PC-3 (cell line): ENCODE results near the gene SLC24A5. TPM values are rescaled to one million over a fixed set of nuclear protein-coding genes. Genes with fewer than 3 reads are reported as not detected.
A peak's percentile ranks its signal among the peaks of the same experiment; 100 is the strongest.

ENCODE experiments used
- ATAC-seq: fragments of 200-7000 bp; cut with Tn5 transposase; 2 replicates; pipeline ENCODE4 v1.9.1; 2020; ENCODE audit warnings: mild to moderate bottlenecking, moderate library complexity
- BruUV-seq: library from RNA; stranded (reverse); fragments of 400-500 nt; replicated peaks from 2 replicates; lab custom pipeline; 2021; lab: Mats Ljungman, UMichigan
- CTCF ChIA-PET: fragments of 300-600 bp; sonication (Branson Sonifier 250); formaldehyde crosslinking; loops from one replicate; lab custom pipeline; 2022; ENCODE audit warnings: antibody characterized with exemption; lab: Charles Lee
- POLR2A ChIA-PET: fragments of 300-600 bp; sonication (Branson Sonifier 250); formaldehyde crosslinking; loops from one replicate; lab custom pipeline; 2022; ENCODE audit warnings: antibody characterized with exemption; ENCODE audit not compliant: unreplicated experiment; lab: Charles Lee
- DNase-seq: peaks from one replicate; pipeline ENCODE4 v3.0.0-alpha.2; 2015
- H2AFZ ChIP-seq: fragments of 300-600 bp; sonication (generic); 2 replicates; pipeline ENCODE4 v1.6.0; 2016; ENCODE audit warnings: antibody characterized with exemption, low read length
- H3F3A ChIP-seq: fragments of 300-600 bp; sonication (generic); one replicate; pipeline ENCODE4 v1.6.0; 2017; ENCODE audit warnings: antibody characterized with exemption, low read length, control low read depth, mild to moderate bottlenecking; ENCODE audit not compliant: unreplicated experiment
- H3K27ac ChIP-seq: fragments of 300-600 bp; sonication (generic); 2 replicates; pipeline ENCODE4 v1.5.1; 2016; ENCODE audit warnings: mild to moderate bottlenecking, low read length
- H3K27me3 ChIP-seq: fragments of 300-600 bp; sonication (generic); 2 replicates; pipeline ENCODE4 v1.6.1; 2016; ENCODE audit warnings: low read length, mixed read lengths
- H3K36me3 ChIP-seq: fragments of 300-600 bp; sonication (generic); 2 replicates; pipeline ENCODE4 v1.6.1; 2016; ENCODE audit warnings: low read depth, mixed run types, low read length, mixed read lengths
- H3K4me1 ChIP-seq: fragments of 300-600 bp; sonication (generic); 2 replicates; pipeline ENCODE4 v1.5.1; 2016; ENCODE audit warnings: low read length; ENCODE audit not compliant: insufficient read depth
- H3K4me2 ChIP-seq: fragments of 300-600 bp; sonication (generic); 2 replicates; pipeline ENCODE4 v1.6.0; 2016; ENCODE audit warnings: low read length
- H3K4me3 ChIP-seq: fragments of 300-600 bp; sonication (generic); 2 replicates; pipeline ENCODE4 v1.5.1; 2016; ENCODE audit warnings: mild to moderate bottlenecking, low read length, mixed read lengths
- H3K79me2 ChIP-seq: fragments of 300-600 bp; sonication (generic); 2 replicates; pipeline ENCODE4 v1.6.1; 2017; ENCODE audit warnings: low read length, mixed read lengths
- H3K9ac ChIP-seq: fragments of 300-600 bp; sonication (generic); 2 replicates; pipeline ENCODE4 v1.6.0; 2016; ENCODE audit warnings: mild to moderate bottlenecking, low read length
- H3K9me2 ChIP-seq: fragments of 300-600 bp; sonication (generic); replicated peaks from 2 replicates; pipeline ENCODE4 v1.6.1; 2016; ENCODE audit warnings: mixed run types, low read length, mixed read lengths
- H3K9me3 ChIP-seq: fragments of 300-600 bp; sonication (generic); 2 replicates; pipeline ENCODE4 v1.6.1; 2016; ENCODE audit warnings: low read length, mixed read lengths
- H4K20me1 ChIP-seq: fragments of 300-600 bp; sonication (generic); 2 replicates; pipeline ENCODE4 v1.6.1; 2016; ENCODE audit warnings: low read length, mixed read lengths
- CTCF ChIP-seq: fragments of 300-600 bp; sonication (generic); conservative IDR thresholded peaks from 2 replicates; pipeline ENCODE4 v1.5.1; 2017; ENCODE audit warnings: antibody characterized with exemption, low read depth, mild to moderate bottlenecking, low read length
- EZH2 ChIP-seq: fragments of 300-600 bp; sonication (generic); IDR thresholded peaks from one replicate; pipeline ENCODE4 v1.6.1; 2017; ENCODE audit warnings: antibody characterized with exemption, mild to moderate bottlenecking, low read length; ENCODE audit not compliant: unreplicated experiment
- EZH2phosphoT487 ChIP-seq: fragments of 300-600 bp; sonication (generic); IDR thresholded peaks from 2 replicates; pipeline ENCODE4 v1.6.1; 2018; ENCODE audit warnings: mild to moderate bottlenecking, antibody characterized with exemption, low read length, borderline replicate concordance
- intact Hi-C: fragments of 100-400 bp; cut with micrococcal nuclease; formaldehyde crosslinking; loops from 2 replicates; pipeline ENCODE4 v1.9.0; 2023
- total RNA-seq: library from RNA; depleted of rRNA; stranded (reverse); fragments of >200 nt; gene quantifications from 2 replicates; pipeline ENCODE4 v1.2.3, GENCODE V29; 2014

SLC24A5 gene
- total RNA-seq, 1 experiment from 2014 or later, result not detected

- ChIA-PET POLR2A (no interaction called here), CTCF (interaction anchor here (0.6 to 1.4 kb wide), 9 partner anchors 38 to 889 kb away, joined by 3 to 11 read pairs (median 3); no protein-coding TSS in a partner anchor)
- no peak overlapping the region for H2AFZ ChIP-seq
- no peaks in the 10 kb centered on the region for H3K36me3 ChIP-seq
- peaks cover 17% of the 10 kb centered on the region for H3K27me3 ChIP-seq
- H3K4me2 ChIP-seq, result no peak overlapping the region
- peak; percentile 37 for DNase-seq
- H3K79me2 ChIP-seq, result no peaks in the 10 kb centered on the region
- H3K9ac ChIP-seq, result no peak overlapping the region
- H4K20me1 ChIP-seq, result no peaks in the 10 kb centered on the region
- TF ChIP-seq EZH2 (no peak), CTCF (peak; percentile 60)
- H3K27ac ChIP-seq, result no peak overlapping the region
- BruUV-seq, result no TSS peak
- no peaks in the 10 kb centered on the region for H3F3A ChIP-seq
- peak; percentile 63 for ATAC-seq
- H3K9me3 ChIP-seq, result no peaks in the 10 kb centered on the region
- H3K4me1 ChIP-seq, result no peaks in the 10 kb centered on the region
- H3K4me3 ChIP-seq, result no peak overlapping the region
- H3K9me2 ChIP-seq, result no peaks in the 10 kb centered on the region
- intact Hi-C loops, result loop anchor here (1.0 to 5.0 kb wide), 4 partner anchors 60 to 888 kb away; partner anchors contain the start of gene SEMA6D
Observed at GRCh38 chr15:48084759-48085590, 35.8 kb upstream of the SLC24A5 start.

- Histone ChIP-seq H3K9me3 (no peaks in the 10 kb centered on the region), H3K4me3 (no peak overlapping the region), H2AFZ (no peak overlapping the region), H3K9ac (no peak overlapping the region), H3K36me3 (no peaks in the 10 kb centered on the region), H3K27ac (no peak overlapping the region), H3K9me2 (no peaks in the 10 kb centered on the region), H3K4me1 (no peaks in the 10 kb centered on the region), H3F3A (no peaks in the 10 kb centered on the region), H3K27me3 (peaks cover 18% of the 10 kb centered on the region), H3K79me2 (no peaks in the 10 kb centered on the region), H4K20me1 (no peaks in the 10 kb centered on the region), H3K4me2 (no peak overlapping the region)
- no peak for DNase-seq
- BruUV-seq, result no TSS peak
- ChIA-PET CTCF (interaction anchor here (0.6 to 1.4 kb wide), 9 partner anchors 38 to 890 kb away, joined by 3 to 11 read pairs (median 3); no protein-coding TSS in a partner anchor), POLR2A (no interaction called here)
- intact Hi-C loops, result loop anchor here (1.0 to 5.0 kb wide), 4 partner anchors 60 to 889 kb away; partner anchors contain the start of gene SEMA6D
- ATAC-seq, result no peak
- TF ChIP-seq CTCF, result no peak
- TF ChIP-seq EZH2, result no peak
- no peak for TF ChIP-seq EZH2phosphoT487
Observed at GRCh38 chr15:48085591-48085930, 35.2 kb upstream of the SLC24A5 start.

GRCh38 chr15:48086133-48086532 is 34.7 kb upstream of the SLC24A5 start:
- H4K20me1 ChIP-seq, result no peaks in the 10 kb centered on the region
- no peaks in the 10 kb centered on the region for H3K9me2 ChIP-seq
- no peaks in the 10 kb centered on the region for H3K79me2 ChIP-seq
- H2AFZ ChIP-seq, result no peak overlapping the region
- H3K27ac ChIP-seq, result no peak overlapping the region
- no peaks in the 10 kb centered on the region for H3F3A ChIP-seq
- DNase-seq, result no peak
- intact Hi-C loops, result loop anchor here (5.0 kb wide), 1 partner anchor 369 kb away; the partner anchor contains the start of gene SEMA6D
- CTCF ChIA-PET, result no interaction called here
- ATAC-seq, result no peak
- H3K9ac ChIP-seq, result no peak overlapping the region
- H3K36me3 ChIP-seq, result no peaks in the 10 kb centered on the region
- H3K4me2 ChIP-seq, result no peak overlapping the region
- no peaks in the 10 kb centered on the region for H3K9me3 ChIP-seq
- H3K4me3 ChIP-seq, result no peak overlapping the region
- TF ChIP-seq CTCF, result no peak
- TF ChIP-seq EZH2, result no peak
- no peak for TF ChIP-seq EZH2phosphoT487
- H3K4me1 ChIP-seq, result no peaks in the 10 kb centered on the region
- BruUV-seq, result no TSS peak
- POLR2A ChIA-PET, result no interaction called here
- peaks cover 22% of the 10 kb centered on the region for H3K27me3 ChIP-seq
